ENCODE data around the gene TLE3.
A peak's percentile ranks its signal among the peaks of the same experiment; 100 is the strongest.
"Not testable (repeated sequence)": the region's sequence is repeated elsewhere in the genome, so short reads cannot be mapped to it uniquely, and the experiment has no call there.

Gene TLE3

GRCh38 chr15:70142072-70142321 is 44.3 kb upstream of the TLE3 start:
- TF ChIP-seq CTCF (conservative IDR thresholded peaks at IDR 0.05; ENCODE audit: control insufficient read depth, insufficient read depth, low read depth, low read length), result no peak
- DNase-seq (ENCODE audit: low read depth), result peak; percentile 68
- no peak overlapping the region for H3K4me3 ChIP-seq (ENCODE audit: control insufficient read depth, low read depth, low read length)

GRCh38 chr15:70141376-70142071 is 43.8 kb upstream of the TLE3 start:
- DNase-seq (ENCODE audit: low read depth), result no peak
- TF ChIP-seq CTCF (conservative IDR thresholded peaks at IDR 0.05; ENCODE audit: control insufficient read depth, insufficient read depth, low read depth, low read length), result no peak
- H3K4me3 ChIP-seq (ENCODE audit: control insufficient read depth, low read depth, low read length), result no peak overlapping the region

GRCh38 chr15:70140543-70141375 is 43.0 kb upstream of the TLE3 start:
- DNase-seq (ENCODE audit: low read depth), result no peak
- H3K4me3 ChIP-seq (ENCODE audit: control insufficient read depth, low read depth, low read length), result no peak overlapping the region
- no peak for TF ChIP-seq CTCF (conservative IDR thresholded peaks at IDR 0.05; ENCODE audit: control insufficient read depth, insufficient read depth, low read depth, low read length)

GRCh38 chr15:70140025-70140542 is 42.4 kb upstream of the TLE3 start:
- no peak for DNase-seq (ENCODE audit: low read depth)
- H3K4me3 ChIP-seq (ENCODE audit: control insufficient read depth, low read depth, low read length), result no peak overlapping the region
- TF ChIP-seq CTCF (conservative IDR thresholded peaks at IDR 0.05; ENCODE audit: control insufficient read depth, insufficient read depth, low read depth, low read length), result no peak

GRCh38 chr15:70137967-70138366 is 40.2 kb upstream of the TLE3 start:
- TF ChIP-seq CTCF (conservative IDR thresholded peaks at IDR 0.05; ENCODE audit: control insufficient read depth, insufficient read depth, low read depth, low read length), result no peak
- no peak for DNase-seq (ENCODE audit: low read depth)
- no peak overlapping the region for H3K4me3 ChIP-seq (ENCODE audit: control insufficient read depth, low read depth, low read length)

- not testable (repeated sequence) for DNase-seq (ENCODE audit: low read depth); H3K4me3 ChIP-seq (ENCODE audit: control insufficient read depth, low read depth, low read length)
Measured at GRCh38 chr15:70137021-70137420, 39.3 kb upstream of the TLE3 start.

- no peak overlapping the region for H3K4me3 ChIP-seq (ENCODE audit: control insufficient read depth, low read depth, low read length)
- TF ChIP-seq CTCF (conservative IDR thresholded peaks at IDR 0.05; ENCODE audit: control insufficient read depth, insufficient read depth, low read depth, low read length), result no peak
- DNase-seq (ENCODE audit: low read depth), result no peak
Measured at GRCh38 chr15:70133781-70134421, 36.2 kb upstream of the TLE3 start.

All from fibroblast of mammary gland (primary cell).